Neural cell (in vitro differentiated cells): ENCODE data around the gene TBC1D5. TPM values are rescaled to one million over a fixed set of nuclear protein-coding genes. Genes with fewer than 3 reads are reported as not detected.
"Not testable (repeated sequence)": the region's sequence is repeated elsewhere in the genome, so short reads cannot be mapped to it uniquely, and the experiment has no call there.

Source experiments
- H2AFZ ChIP-seq: fragments of 200-600, 300-800 bp; sonication (generic), shearing (Covaris generic); 2 replicates; pipeline ENCODE4 v1.6.0; 2014; ENCODE audit warnings: low read depth, mild to moderate bottlenecking, antibody characterized with exemption, low read length, moderate library complexity
- H3F3A ChIP-seq: fragments of 200-600 bp; shearing (Covaris generic); 2 replicates; pipeline ENCODE4 v1.6.1; 2016; ENCODE audit warnings: mild to moderate bottlenecking, moderate library complexity, mixed read lengths, antibody characterized with exemption, low read length; ENCODE audit not compliant: insufficient read depth, poor library complexity, severe bottlenecking
- H3K27ac ChIP-seq: fragments of 200-600, 300-800 bp; sonication (generic), shearing (Covaris generic); 2 replicates; pipeline ENCODE4 v1.5.1; 2014; ENCODE audit warnings: mild to moderate bottlenecking, low read length, moderate library complexity
- H3K27me3 ChIP-seq: fragments of 300-800, 200-600 bp; sonication (generic), shearing (Covaris generic); 2 replicates; pipeline ENCODE4 v1.6.0; 2014; ENCODE audit warnings: mild to moderate bottlenecking, low read depth, low read length, moderate library complexity; ENCODE audit not compliant: insufficient read depth
- H3K36me3 ChIP-seq: fragments of 300-800, 200-600 bp; sonication (generic), shearing (Covaris generic); 2 replicates; pipeline ENCODE4 v1.5.1; 2014; ENCODE audit warnings: mild to moderate bottlenecking, antibody characterized with exemption, low read length, moderate library complexity; ENCODE audit not compliant: insufficient read depth
- H3K4me2 ChIP-seq: fragments of 300-800, 200-600 bp; sonication (generic), shearing (Covaris generic); 2 replicates; pipeline ENCODE4 v1.6.0; 2014; ENCODE audit warnings: mild to moderate bottlenecking, low read length
- H3K4me3 ChIP-seq: fragments of 300-800, 200-600 bp; sonication (generic), shearing (Covaris generic); 2 replicates; pipeline ENCODE4 v1.5.1; 2014; ENCODE audit warnings: mild to moderate bottlenecking, low read length, moderate library complexity
- H3K79me2 ChIP-seq: fragments of 200-600 bp; shearing (Covaris generic); replicated peaks from 2 replicates; pipeline ENCODE4 v1.6.0; 2014; ENCODE audit warnings: mild to moderate bottlenecking, low read length, moderate library complexity; ENCODE audit not compliant: insufficient read depth
- H3K9ac ChIP-seq: fragments of 300-800, 200-600 bp; sonication (generic), shearing (Covaris generic); 2 replicates; pipeline ENCODE4 v1.6.1; 2016; ENCODE audit warnings: mild to moderate bottlenecking, low read length, mixed read lengths
- H3K9me2 ChIP-seq: fragments of 200-600 bp; shearing (Covaris generic); 2 replicates; pipeline ENCODE4 v1.6.1; 2016; ENCODE audit warnings: mild to moderate bottlenecking, low read length, mixed read lengths; ENCODE audit not compliant: insufficient read depth
- H3K9me3 ChIP-seq: fragments of 200-600, 300-800 bp; sonication (generic), shearing (Covaris generic); 2 replicates; pipeline ENCODE4 v1.6.1; 2016; ENCODE audit warnings: mild to moderate bottlenecking, mixed run types, low read length, moderate library complexity, mixed read lengths
- H4K20me1 ChIP-seq: fragments of 200-600 bp; shearing (Covaris generic); 2 replicates; pipeline ENCODE4 v1.6.1; 2016; ENCODE audit warnings: mild to moderate bottlenecking, mixed run types; ENCODE audit not compliant: insufficient read depth
- CTCF ChIP-seq: fragments of 450-650 bp; IDR thresholded peaks from 2 replicates; pipeline ENCODE4 v1.5.1; 2014; ENCODE audit warnings: antibody characterized with exemption, mild to moderate bottlenecking, moderate library complexity; ENCODE audit not compliant: poor library complexity, severe bottlenecking
- EP300 ChIP-seq: fragments of 450-650 bp; conservative IDR thresholded peaks from 2 replicates; pipeline ENCODE4 v1.6.1; 2014; ENCODE audit warnings: antibody characterized with exemption, mild to moderate bottlenecking, moderate library complexity; ENCODE audit not compliant: poor library complexity, severe bottlenecking
- EZH2 ChIP-seq: fragments of 200-600, 300-800 bp; shearing (Covaris generic), sonication (generic); IDR thresholded peaks from 2 replicates; pipeline ENCODE4 v1.6.1; 2014; ENCODE audit warnings: antibody characterized with exemption, low read length, borderline replicate concordance, mild to moderate bottlenecking; ENCODE audit not compliant: insufficient read depth, poor library complexity, severe bottlenecking
- MXI1 ChIP-seq: fragments of 450-650 bp; conservative IDR thresholded peaks from 2 replicates; pipeline ENCODE4 v1.6.1; 2014; ENCODE audit warnings: antibody characterized with exemption, mild to moderate bottlenecking; ENCODE audit not compliant: poor library complexity, severe bottlenecking
- POLR2AphosphoS5 ChIP-seq: IDR thresholded peaks from 2 replicates; pipeline ENCODE4 v1.6.1; 2012
- RAD21 ChIP-seq: fragments of 450-650 bp; conservative IDR thresholded peaks from 2 replicates; pipeline ENCODE4 v1.6.1; 2014; ENCODE audit warnings: antibody characterized with exemption, mild to moderate bottlenecking, moderate library complexity
- SMC3 ChIP-seq: fragments of 450-650 bp; conservative IDR thresholded peaks from 2 replicates; pipeline ENCODE4 v1.6.1; 2014; ENCODE audit warnings: antibody characterized with exemption, mild to moderate bottlenecking, moderate library complexity; ENCODE audit not compliant: poor library complexity
- TAF1 ChIP-seq: IDR thresholded peaks from 2 replicates; pipeline ENCODE4 v1.6.1; 2012; ENCODE audit warnings: low read depth
- polyA plus RNA-seq: library from polyadenylated mRNA; depleted of rRNA; stranded (reverse); fragments of >200 nt; gene quantifications from 2 replicates; pipeline ENCODE4 v1.2.3, GENCODE V29; 2014
- TF ChIP-seq, protein P1 (sequence below): IDR thresholded peaks from 2 replicates; pipeline ENCODE4 v1.6.1; 2012; ENCODE audit warnings: borderline replicate concordance

The TBC1D5 gene
- polyA plus RNA-seq, 1 donor from 2014 or later = 28.3 TPM

GRCh38 chr3:17354341-17354740, 388.1 kb downstream of the TBC1D5 start:
- H3K9me2 ChIP-seq = no peaks in the 10 kb centered on the region
- H3K4me3 ChIP-seq = no peak overlapping the region
- H2AFZ ChIP-seq = no peak overlapping the region
- no peaks in the 10 kb centered on the region for H4K20me1 ChIP-seq
- no peaks in the 10 kb centered on the region for H3K27me3 ChIP-seq
- H3K9me3 ChIP-seq = no peaks in the 10 kb centered on the region
- H3K9ac ChIP-seq = no peak overlapping the region
- H3F3A ChIP-seq = no peaks in the 10 kb centered on the region
- no peaks in the 10 kb centered on the region for H3K79me2 ChIP-seq
- H3K36me3 ChIP-seq = no peaks in the 10 kb centered on the region
- TF ChIP-seq RAD21 (no peak), POLR2AphosphoS5 (no peak), SMC3 (no peak), EP300 (no peak), TAF1 (no peak), CTCF (no peak), MXI1 (no peak), EZH2 (no peak)
- TF ChIP-seq, protein P1, sequence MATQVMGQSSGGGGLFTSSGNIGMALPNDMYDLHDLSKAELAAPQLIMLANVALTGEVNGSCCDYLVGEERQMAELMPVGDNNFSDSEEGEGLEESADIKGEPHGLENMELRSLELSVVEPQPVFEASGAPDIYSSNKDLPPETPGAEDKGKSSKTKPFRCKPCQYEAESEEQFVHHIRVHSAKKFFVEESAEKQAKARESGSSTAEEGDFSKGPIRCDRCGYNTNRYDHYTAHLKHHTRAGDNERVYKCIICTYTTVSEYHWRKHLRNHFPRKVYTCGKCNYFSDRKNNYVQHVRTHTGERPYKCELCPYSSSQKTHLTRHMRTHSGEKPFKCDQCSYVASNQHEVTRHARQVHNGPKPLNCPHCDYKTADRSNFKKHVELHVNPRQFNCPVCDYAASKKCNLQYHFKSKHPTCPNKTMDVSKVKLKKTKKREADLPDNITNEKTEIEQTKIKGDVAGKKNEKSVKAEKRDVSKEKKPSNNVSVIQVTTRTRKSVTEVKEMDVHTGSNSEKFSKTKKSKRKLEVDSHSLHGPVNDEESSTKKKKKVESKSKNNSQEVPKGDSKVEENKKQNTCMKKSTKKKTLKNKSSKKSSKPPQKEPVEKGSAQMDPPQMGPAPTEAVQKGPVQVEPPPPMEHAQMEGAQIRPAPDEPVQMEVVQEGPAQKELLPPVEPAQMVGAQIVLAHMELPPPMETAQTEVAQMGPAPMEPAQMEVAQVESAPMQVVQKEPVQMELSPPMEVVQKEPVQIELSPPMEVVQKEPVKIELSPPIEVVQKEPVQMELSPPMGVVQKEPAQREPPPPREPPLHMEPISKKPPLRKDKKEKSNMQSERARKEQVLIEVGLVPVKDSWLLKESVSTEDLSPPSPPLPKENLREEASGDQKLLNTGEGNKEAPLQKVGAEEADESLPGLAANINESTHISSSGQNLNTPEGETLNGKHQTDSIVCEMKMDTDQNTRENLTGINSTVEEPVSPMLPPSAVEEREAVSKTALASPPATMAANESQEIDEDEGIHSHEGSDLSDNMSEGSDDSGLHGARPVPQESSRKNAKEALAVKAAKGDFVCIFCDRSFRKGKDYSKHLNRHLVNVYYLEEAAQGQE = no peak
- no peak overlapping the region for H3K27ac ChIP-seq
- no peak overlapping the region for H3K4me2 ChIP-seq

DNA sequence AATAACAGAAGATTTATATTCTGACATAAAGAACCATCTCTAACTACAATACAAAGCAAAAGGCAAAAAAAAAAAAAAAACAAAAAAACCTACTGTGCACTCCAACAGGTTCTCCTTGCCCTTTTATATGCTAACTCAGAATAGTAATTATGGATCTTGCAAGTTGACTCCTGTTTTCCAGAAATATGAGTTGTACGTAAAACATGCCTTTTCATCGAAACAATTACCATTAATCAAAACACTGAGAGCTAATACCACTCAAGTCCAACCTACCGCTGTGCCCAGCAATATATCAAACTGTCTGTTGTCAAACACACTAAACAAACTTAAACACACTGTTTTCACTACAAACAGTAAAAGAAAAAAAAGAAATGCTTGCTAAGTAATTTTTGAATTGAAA, 389.8 kb downstream of the TBC1D5 start:
- Histone ChIP-seq H3K36me3 (no peaks in the 10 kb centered on the region), H4K20me1 (no peaks in the 10 kb centered on the region), H3K27ac (no peak overlapping the region), H3K9ac (no peak overlapping the region), H3K9me3 (no peaks in the 10 kb centered on the region), H2AFZ (no peak overlapping the region), H3K79me2 (no peaks in the 10 kb centered on the region), H3K9me2 (no peaks in the 10 kb centered on the region), H3K27me3 (no peaks in the 10 kb centered on the region), H3F3A (no peaks in the 10 kb centered on the region), H3K4me2 (no peak overlapping the region), H3K4me3 (no peak overlapping the region)
- TF ChIP-seq POLR2AphosphoS5 = no peak
- no peak for TF ChIP-seq SMC3
- no peak for TF ChIP-seq EP300
- no peak for TF ChIP-seq EZH2
- TF ChIP-seq CTCF = no peak
- TF ChIP-seq MXI1 = no peak
- TF ChIP-seq, protein P1 = no peak
- no peak for TF ChIP-seq TAF1
- TF ChIP-seq RAD21 = no peak

- H3K36me3 ChIP-seq, H2AFZ ChIP-seq, H3K4me3 ChIP-seq, H3K4me2 ChIP-seq, H3F3A ChIP-seq, H4K20me1 ChIP-seq, H3K9me3 ChIP-seq, H3K9me2 ChIP-seq, H3K27ac ChIP-seq, H3K27me3 ChIP-seq, H3K9ac ChIP-seq, H3K79me2 ChIP-seq: not testable (repeated sequence)
These were observed 391.2 kb downstream of the TBC1D5 start for GRCh38 chr3:17351193-17351592.
